ENCODE data around the gene GRM3. TPM values are rescaled to one million over a fixed set of nuclear protein-coding genes. Genes with fewer than 3 reads are reported as not detected.
"Not testable (repeated sequence)": the region's sequence is repeated elsewhere in the genome, so short reads cannot be mapped to it uniquely, and the experiment has no call there.

The GRM3 gene
- total RNA-seq = not detected

DNA sequence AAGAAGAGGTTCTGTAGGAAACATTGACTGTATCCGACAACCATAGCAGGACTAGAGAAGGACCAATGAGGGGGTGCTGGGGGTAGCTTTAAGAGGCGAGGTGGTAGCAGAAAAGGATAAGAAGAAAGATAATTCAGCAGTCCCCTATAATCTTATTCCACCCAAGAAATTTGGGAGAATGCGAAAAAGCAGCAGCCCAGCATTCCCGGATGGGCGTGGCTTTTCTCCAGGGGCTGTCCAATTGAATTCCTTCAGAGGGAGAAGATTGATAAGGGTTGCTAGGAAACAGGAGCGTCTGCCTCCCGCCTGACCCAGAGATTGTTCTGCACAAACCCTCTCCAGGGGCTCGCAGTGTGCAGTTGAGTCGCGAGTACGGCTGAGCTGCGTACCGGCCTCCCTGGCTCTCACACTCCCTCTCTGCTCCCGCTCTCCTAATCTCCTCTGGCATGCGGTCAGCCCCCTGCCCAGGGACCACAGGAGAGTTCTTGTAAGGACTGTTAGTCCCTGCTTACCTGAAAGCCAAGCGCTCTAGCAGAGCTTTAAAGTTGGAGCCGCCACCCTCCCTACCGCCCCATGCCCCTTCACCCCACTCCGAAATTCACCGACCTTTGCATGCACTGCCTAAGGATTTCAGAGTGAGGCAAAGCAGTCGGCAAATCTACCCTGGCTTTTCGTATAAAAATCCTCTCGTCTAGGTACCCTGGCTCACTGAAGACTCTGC is at the start of gene GRM3:
Gene GRM3, plus strand, starts transcription at position 349 of the 721 bp plus-strand sequence. CDS start 121,237 bp downstream, outside the sequence.
- ChIA-PET POLR2A (no interaction called here), CTCF (no interaction called here)

DNA sequence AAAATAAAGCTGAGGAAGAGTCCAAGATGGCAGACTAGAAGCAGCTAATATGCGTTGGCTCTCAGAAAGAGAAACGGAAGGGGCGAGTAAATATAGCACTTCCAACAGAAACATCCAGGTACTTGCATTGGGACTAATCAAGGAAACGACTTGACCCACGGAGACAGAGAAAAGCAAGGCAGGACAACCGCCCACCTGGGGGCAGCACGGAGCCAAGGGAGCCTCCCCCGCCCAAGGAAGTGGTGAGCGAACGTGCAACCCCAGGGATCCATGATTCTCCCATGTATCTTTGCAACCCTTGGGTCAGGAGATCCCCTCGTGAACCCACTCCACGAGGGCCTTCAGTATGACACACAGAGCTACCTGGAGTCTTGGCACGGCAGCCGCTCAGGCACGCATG is 45.4 kb upstream of the GRM3 start:
- CTCF ChIA-PET = no interaction called here
- POLR2A ChIA-PET = no interaction called here

DNA sequence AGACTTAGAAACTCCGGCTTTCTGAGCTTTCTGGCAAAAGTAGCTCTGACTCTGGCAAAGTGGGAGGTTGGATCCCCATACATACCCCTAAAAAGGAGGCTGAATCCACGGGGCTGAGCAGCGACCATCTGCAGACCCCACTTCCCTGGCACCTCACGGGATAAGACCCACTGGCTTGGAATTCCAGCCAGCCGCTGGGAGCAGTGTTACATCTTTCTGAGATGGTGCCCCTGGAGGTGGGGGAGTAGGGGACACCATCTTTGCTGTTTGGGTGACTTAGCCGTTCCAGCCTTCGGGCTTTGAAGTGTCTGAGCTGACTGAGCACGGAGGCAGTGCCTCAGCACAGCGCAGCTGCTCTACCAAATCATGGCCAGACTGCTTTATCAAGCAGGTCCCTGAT is 45.0 kb upstream of the GRM3 start:
- POLR2A ChIA-PET = no interaction called here
- CTCF ChIA-PET = no interaction called here

DNA sequence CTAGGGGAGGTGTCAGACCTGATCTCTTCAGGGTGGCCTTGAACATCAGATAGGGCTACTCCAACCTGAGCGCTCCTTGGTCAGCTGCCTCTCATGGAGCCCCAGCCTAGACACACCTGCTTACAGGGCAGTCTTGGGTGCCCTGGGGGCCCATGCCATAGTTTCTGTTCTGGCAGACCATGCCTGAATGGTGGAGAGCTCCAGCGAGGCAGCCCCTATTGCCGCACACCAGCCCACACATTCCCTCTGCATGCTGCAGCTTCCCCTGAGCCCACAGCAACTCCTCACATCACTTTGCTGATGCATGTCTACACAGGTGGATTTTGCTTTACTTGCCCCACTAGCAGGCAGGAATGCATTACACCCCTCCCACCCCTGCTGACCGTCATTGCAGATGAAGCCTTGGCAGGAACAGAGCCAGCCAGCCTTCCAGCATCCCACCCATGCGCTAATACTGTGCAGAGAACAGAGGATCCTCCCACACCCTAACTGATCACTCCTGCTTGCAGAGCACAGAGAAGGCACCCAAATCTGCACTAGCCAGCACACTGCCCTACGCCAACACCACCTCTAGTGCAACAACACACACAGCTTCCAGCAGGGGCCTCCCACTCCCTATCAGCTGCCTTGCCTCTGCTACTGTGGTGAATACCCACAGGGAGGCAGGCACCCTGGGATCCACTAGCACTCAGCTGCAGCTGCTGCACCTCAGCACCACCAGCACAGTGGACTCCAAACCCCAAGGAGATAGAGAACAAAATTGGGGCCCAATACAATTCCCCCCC is 43.0 kb upstream of the GRM3 start:
- POLR2A ChIA-PET = no interaction called here
- CTCF ChIA-PET = no interaction called here

DNA sequence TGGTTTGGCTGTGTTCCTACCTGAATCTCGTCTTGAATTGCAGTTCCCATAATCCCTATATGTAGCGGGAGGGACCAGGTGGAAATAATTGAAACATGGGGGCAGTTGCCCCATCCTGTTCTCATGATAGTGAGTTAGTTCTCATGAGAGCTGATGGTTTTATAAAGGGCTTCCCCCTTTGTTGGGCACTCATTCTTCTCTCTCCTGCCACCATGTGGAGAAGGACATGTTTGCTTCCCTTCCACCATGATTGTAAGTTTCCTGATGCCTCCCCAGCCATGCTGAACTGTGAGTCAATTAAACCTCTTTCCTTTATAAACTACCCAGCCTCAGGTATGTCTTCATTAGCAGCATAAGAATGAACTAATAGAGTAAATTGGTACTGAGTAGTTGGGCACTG is 28.0 kb upstream of the GRM3 start:
- CTCF ChIA-PET, POLR2A ChIA-PET: not testable (repeated sequence)

DNA sequence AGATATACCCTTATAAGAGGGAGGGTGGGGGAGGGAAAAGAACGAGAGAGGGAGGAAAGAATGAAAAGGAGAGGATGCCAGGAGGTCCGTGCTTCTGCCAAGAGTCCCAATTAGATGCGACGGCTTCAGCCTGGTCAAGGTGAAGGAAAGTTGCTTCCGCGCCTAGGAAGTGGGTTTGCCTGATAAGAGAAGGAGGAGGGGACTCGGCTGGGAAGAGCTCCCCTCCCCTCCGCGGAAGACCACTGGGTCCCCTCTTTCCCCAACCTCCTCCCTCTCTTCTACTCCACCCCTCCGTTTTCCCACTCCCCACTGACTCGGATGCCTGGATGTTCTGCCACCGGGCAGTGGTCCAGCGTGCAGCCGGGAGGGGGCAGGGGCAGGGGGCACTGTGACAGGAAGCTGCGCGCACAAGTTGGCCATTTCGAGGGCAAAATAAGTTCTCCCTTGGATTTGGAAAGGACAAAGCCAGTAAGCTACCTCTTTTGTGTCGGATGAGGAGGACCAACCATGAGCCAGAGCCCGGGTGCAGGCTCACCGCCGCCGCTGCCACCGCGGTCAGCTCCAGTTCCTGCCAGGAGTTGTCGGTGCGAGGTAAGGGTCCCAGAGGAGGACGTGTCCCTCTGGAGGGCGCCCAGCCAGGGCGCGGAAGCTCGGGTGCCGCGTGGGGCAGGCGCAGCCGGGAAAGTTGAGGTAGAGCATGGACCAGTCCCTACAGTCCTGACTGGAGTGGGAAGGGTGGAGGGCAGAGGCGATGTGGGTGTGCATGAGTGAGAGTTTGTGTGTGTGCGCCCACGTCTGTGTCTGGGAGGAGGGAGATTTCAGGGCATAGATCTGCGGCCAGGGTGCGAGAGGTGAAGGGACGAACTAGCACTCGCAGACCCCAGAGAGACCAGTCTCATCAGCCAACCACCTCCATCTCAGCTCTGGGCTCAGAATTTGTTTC is 844 bp downstream of the GRM3 start:
- POLR2A ChIA-PET = no interaction called here
- CTCF ChIA-PET = no interaction called here

DNA sequence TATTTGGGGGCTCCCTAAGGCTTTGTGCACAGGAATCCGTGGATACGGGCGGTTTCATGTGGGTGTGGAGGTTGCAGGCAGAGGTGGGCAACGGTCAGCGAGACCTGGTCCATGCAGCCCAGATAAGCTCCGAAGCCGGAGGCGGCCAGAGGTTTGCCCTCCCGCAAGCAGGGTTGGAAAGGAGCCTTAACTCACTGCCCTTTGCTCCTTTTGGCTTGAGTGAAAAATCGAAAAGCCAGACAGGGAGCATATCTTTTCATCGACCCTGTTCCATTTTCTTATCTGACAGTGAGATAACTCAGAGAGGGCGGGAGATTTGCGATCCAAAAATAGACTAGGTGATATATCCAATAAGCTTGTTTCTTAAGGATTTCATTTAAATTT is 1.5 kb downstream of the GRM3 start:
- CTCF ChIA-PET = no interaction called here
- POLR2A ChIA-PET = no interaction called here

DNA sequence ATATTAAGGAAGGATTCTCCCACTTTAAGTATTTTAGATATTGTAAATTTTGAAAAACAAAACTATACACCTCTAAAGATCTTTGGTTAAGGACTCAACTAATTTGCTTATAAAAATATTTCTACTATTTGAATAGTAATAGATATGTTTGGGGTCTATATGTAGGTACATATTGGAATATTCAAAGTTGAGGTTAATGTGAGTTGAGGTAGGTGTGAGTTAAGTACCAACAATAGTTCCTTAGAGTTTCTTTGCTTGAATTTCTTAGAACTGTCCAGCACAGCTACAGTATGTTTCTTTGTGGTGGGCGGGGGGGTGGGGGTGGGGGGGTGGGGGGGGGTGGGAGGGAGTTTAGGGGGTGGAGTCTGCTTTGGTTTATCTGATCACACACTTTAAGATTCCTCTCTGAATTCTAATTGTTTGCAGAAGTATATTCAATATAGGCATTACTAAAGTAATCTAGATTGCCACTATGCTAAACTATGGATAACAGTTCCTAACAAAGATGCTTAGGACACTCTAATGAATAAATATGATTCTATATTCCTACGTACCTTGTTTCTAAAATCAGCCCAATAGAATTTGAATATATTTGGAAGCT is 2.1 kb downstream of the GRM3 start:
- ChIA-PET POLR2A (no interaction called here), CTCF (no interaction called here)

DNA sequence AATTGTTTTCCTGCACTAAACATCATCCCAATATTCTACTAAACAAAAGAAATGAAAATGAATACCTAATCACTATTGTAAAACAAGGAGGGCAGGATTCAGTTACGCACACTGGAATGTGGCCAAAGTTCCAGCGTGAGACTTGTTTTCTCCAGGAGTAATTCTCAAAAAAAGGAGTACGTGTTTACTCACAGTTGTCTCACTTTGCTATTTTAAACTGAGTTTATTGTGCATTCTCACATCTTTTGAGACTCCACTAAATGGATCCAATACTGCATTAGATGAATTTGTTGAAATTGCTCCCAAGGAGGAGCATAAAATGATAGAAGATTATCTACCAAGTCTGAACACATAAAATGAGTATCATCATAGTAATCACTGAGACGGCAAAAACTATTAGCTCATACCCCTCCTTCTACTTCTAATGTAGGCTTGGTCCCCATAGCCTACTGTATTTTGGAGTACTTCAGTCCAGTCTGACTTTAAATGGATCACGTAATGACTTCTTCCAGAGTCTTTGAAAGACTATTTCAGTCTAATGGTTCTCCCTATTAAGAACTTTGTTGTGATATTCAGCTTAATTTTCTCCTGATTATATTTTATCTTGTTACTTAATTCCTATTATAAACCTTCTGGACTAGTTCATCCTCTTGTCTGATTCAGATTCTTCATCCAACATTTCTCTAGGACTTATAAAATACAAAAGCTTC is 3.8 kb downstream of the GRM3 start:
- ChIA-PET CTCF (no interaction called here), POLR2A (no interaction called here)

DNA sequence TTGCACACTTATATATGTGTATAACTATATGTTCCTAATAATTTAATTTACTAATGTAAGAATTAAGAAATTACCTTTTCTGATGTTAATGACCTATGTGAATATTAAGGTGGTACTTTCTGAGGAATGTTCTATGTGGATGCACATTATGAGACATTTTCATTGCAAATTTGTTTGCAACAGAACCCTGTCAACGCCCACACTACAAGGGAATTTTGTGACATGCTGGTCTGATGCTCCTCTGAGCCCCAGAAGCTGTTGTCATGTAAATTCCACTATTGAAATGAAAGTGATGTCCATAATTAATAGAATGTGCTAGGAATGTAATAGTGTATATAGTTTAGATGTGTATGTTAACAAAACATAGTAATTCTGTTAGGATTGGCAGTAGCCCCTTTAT is 4.5 kb downstream of the GRM3 start:
- CTCF ChIA-PET = no interaction called here
- POLR2A ChIA-PET = no interaction called here

DNA sequence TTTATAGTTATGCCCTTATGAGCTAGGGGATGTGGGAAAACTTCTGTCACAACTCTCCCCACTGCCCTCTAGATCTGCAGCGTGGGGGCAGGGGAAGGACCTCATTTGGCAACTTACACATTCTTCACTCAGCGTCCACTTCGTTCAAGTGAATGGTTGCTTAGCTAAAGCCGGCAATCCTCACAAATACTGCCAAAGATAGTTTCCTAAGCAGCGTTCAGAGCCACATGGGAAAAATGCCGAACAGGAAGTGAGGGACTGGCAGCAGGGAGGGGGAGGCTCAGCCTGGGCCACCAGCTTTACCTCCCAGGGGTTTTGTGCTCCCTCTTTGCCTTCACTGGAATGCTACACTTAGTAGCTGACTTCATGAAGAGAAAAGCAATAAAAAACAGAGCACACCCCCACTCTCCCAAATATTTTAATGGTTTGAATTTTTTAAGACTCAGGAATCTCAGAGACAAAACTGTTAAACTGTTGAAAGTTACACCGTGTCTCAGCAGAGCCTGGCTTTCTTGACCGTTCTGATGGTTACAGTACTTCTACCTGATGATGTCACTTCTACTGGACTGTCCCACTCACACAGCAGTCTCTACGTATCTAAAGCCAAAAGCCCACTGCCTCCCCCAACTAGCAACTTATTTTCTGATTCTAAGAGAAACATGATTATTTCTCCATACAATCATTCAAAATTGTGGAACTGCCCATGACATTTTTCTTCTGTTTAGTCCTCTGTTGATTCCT is 10.4 kb downstream of the GRM3 start:
- POLR2A ChIA-PET = no interaction called here

DNA sequence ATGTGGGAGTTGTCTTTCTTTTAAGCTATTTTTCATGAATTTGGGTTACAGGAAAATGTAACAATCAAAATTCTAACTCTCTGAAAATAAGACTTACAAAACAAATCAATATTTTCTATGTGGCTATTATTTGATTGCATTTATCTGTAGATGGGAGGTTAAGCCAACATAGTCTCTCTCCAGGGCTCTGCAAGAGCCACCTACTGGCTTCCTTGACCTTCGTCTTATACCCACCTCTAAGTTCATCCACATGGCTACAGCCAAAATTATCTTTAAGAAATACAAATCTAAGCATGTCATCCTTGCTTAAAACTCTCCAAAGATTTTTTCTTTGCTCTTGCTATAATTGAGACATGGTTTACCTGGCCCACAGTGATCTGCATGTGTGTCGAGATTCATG is 14.2 kb downstream of the GRM3 start:
- POLR2A ChIA-PET = no interaction called here
- CTCF ChIA-PET = no interaction called here

More for the DNA sequence above, 10.4 kb downstream of the GRM3 start:
- CTCF ChIA-PET = no interaction called here

DNA sequence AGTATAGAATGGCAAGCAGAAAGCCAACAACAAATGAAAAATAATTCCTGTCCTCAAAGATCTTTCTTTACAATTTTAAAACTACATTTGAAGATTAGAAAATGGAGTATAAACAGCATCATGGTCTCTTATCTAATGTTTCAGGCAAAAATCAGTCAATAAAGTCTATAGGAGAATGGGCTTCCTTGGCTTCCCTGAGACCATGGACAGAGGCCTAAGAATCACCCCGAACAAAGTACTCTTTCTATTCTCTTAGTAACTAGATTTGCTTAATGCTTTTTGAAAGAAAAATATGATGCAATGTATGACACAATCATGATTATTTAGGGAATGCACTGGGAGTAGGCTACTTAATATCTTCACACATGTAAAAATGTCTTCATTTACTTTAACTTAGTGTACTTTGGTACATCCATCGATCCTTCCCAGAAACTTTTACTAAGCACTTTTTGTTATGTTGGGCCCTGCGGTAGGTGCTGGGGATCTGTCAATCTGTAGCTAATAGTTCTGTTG is 17.3 kb downstream of the GRM3 start:
- ChIA-PET POLR2A (no interaction called here), CTCF (no interaction called here)

DNA sequence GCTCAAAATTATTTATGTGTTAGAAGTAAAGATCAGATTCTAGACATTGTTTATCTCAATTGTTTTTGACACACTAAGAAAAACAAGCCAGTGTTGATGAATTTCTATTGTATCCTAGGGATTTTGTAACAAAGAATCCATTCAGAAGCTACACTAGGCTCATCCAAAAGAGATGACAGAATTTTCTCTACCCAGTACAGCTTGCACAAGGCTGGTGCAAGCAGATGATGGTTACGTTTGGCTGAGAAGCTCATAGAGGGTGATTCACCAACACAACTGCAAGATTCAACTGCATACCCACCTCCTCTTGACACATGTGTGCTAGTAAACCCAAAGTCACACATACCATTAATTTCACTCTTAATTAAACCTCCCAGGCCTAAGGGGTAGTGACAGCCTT is 20.8 kb downstream of the GRM3 start:
- ChIA-PET POLR2A (no interaction called here), CTCF (no interaction called here)

DNA sequence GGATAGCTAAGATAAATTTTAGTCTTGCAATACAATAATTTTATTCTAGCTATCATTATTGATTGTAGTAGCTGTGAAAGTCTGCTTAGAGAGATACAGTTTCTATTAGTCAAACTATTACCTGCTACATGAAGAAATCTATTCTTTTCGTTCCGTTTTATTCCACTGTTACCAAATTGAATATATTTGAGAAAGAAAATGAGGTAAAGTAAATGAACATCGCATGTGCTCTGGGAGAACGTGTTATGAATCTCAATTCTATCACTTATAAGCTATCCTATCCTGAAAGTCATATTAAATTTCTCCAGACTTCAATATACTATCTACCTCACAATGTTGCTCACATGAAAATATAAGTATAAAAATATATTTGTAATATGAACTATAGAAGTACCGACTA is 21.3 kb downstream of the GRM3 start:
- POLR2A ChIA-PET = no interaction called here
- CTCF ChIA-PET = no interaction called here

DNA sequence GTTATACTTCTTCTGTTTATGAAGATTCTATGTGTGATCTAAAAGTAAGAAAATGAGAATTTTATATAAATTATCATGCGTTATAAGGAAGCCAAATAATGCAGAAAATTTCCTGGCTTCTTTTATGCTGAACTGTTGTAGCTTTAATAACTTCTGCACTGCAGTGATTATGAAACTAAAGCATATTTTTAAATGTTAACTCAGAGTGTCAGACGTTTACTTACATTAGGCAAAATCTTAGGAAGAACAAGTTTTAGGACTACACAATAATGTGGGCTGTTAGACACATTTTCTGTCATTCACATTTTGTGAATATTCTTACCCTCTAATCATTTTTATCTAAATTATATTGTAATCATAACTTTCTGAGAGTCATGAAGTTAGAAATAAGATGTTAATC is 22.0 kb downstream of the GRM3 start:
- ChIA-PET CTCF (no interaction called here), POLR2A (no interaction called here)

DNA sequence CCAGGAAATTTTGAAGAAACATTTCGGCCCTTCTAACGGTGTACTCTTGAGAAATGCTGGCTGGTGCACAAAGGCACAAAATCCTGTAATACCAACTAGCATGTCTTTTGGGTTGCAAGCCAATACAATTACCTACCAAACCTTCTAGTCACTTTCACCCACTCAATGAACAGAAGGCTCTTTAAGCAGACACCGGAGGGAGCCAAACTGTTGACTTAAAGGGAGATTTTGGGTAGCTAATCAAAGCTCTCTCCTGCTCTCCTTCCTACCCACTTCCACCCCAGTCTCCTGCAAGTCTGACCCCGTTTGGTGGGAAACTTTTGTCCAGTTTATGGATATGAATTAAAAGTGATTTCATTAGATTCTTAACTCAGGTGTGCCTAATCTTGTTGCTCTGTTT is 24.0 kb downstream of the GRM3 start:
- POLR2A ChIA-PET = no interaction called here

DNA sequence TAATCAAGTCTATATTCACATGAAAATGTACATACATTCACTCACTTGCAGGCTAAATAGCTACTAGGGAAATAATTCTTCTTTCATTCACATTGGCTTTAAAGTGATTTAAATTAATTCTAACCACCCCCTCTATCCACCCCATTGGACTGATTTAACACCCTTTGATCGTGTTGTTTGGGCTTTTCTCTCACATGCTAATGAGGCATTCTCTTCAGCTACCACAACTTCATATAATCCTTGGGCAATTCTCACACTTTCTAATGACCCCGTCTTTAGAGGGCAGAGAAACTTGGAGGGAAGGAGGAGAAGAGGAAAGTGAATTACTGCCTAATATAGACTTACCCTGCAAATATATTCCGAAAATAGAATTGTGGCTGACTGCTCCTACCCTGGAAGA is 24.6 kb downstream of the GRM3 start:
- ChIA-PET POLR2A (no interaction called here), CTCF (no interaction called here)

More for the DNA sequence above, 24.0 kb downstream of the GRM3 start:
- CTCF ChIA-PET = no interaction called here

DNA sequence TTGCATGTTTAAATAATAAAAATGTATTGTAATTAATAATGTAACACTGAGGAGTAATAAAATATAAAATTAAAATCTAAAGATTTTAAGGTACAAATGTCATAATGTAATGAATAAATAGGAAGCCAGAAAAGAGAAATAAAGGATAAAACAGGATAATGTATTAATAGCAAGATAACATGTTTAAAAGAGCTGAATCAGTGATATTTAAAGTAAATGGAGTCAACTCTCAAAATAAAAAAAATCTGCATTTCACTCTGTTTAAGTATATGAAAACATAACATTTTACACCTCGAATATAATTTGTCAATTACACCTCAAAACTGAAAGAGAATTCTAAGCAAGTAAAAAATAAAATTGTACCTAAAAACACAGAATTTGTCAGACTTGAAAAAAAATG is 44.1 kb downstream of the GRM3 start:
- POLR2A ChIA-PET = no interaction called here
- CTCF ChIA-PET = no interaction called here
